Endometrial microvascular endothelial cells (primary cell): ENCODE measurements around the gene RPLP2. TPM values are rescaled to one million over a fixed set of nuclear protein-coding genes. Genes with fewer than 3 reads are reported as not detected.

Experiments used
- in situ Hi-C: cut with HindIII; loops from 2 replicates; pipeline ENCODE4 v1.10.0; 2017; ENCODE audit warnings: low sequenced_read_pairs, low pct_unique_long_range_greater_than_20kb; ENCODE audit errors: inconsistent ontology term
- total RNA-seq: library from RNA; depleted of rRNA; stranded (reverse); fragments of >200 nt; gene quantifications from one replicate; pipeline ENCODE4 v1.2.3, GENCODE V29; 2015; ENCODE audit errors: inconsistent ontology term

Gene RPLP2
- total RNA-seq, result 402 TPM

- in situ Hi-C loops, result no loop called here
Measured at GRCh38 chr11:809287-810039, at the start of gene RPLP2. TSS of gene RPLP2 (plus strand) at chr11:809967. CDS start at chr11:810235, 268 bp downstream.

GRCh38 chr11:760236-760635, 49.5 kb upstream of the RPLP2 start:
- in situ Hi-C loops, result no loop called here

GRCh38 chr11:761526-762108, 48.1 kb upstream of the RPLP2 start:
- in situ Hi-C loops, result no loop called here

- in situ Hi-C loops, result no loop called here
Measured at GRCh38 chr11:762421-763072, 47.2 kb upstream of the RPLP2 start.

GRCh38 chr11:763073-763463, 46.7 kb upstream of the RPLP2 start:
- in situ Hi-C loops, result no loop called here

GRCh38 chr11:763549-764321, 46.0 kb upstream of the RPLP2 start:
- in situ Hi-C loops, result no loop called here

- in situ Hi-C loops, result no loop called here
Measured at GRCh38 chr11:764322-765024, 45.3 kb upstream of the RPLP2 start.

GRCh38 chr11:765025-765801, 44.6 kb upstream of the RPLP2 start:
- in situ Hi-C loops, result no loop called here

- in situ Hi-C loops, result no loop called here
Measured at GRCh38 chr11:765802-766091, 44.0 kb upstream of the RPLP2 start.

GRCh38 chr11:766106-766935, 43.4 kb upstream of the RPLP2 start:
- in situ Hi-C loops, result no loop called here

GRCh38 chr11:766936-767210, 42.9 kb upstream of the RPLP2 start:
- in situ Hi-C loops, result no loop called here

- in situ Hi-C loops, result no loop called here
Measured at GRCh38 chr11:767238-767637, 42.5 kb upstream of the RPLP2 start.

- in situ Hi-C loops, result no loop called here
Measured at GRCh38 chr11:769887-770641, 39.7 kb upstream of the RPLP2 start.

GRCh38 chr11:770642-771616, 38.8 kb upstream of the RPLP2 start:
- in situ Hi-C loops, result no loop called here

- in situ Hi-C loops, result no loop called here
Measured at GRCh38 chr11:771617-772204, 38.1 kb upstream of the RPLP2 start.
